PFSK-1 (cell line): ENCODE results near the gene CCSER2.

ENCODE experiments used
- POLR2AphosphoS5 ChIP-seq: IDR thresholded peaks from 2 replicates; pipeline ENCODE4 v1.6.1; 2012; ENCODE audit warnings: low read depth, mild to moderate bottlenecking, control low read depth, low read length, moderate library complexity
- SIN3A ChIP-seq: IDR thresholded peaks from 2 replicates; pipeline ENCODE4 v1.6.1; 2012; ENCODE audit warnings: mild to moderate bottlenecking, low read length, moderate library complexity, borderline replicate concordance; ENCODE audit not compliant: insufficient read depth
- TAF1 ChIP-seq: IDR thresholded peaks from 2 replicates; pipeline ENCODE4 v1.6.1; 2012; ENCODE audit warnings: low read length, control low read depth, borderline replicate concordance; ENCODE audit not compliant: insufficient read depth
- TF ChIP-seq, protein P1 (sequence below), 2 experiments: IDR thresholded peaks; 2 replicates each; pipeline versions ENCODE4 v1.6.1 to v1.8.0; 2011 to 2012; ENCODE audit warnings: low read depth in 2 of 2, low read length in 2 of 2, control low read depth in 1 of 2, inconsistent platforms in 1 of 2, mild to moderate bottlenecking in 1 of 2, moderate library complexity in 1 of 2; ENCODE audit not compliant: insufficient read depth in 1 of 2

DNA sequence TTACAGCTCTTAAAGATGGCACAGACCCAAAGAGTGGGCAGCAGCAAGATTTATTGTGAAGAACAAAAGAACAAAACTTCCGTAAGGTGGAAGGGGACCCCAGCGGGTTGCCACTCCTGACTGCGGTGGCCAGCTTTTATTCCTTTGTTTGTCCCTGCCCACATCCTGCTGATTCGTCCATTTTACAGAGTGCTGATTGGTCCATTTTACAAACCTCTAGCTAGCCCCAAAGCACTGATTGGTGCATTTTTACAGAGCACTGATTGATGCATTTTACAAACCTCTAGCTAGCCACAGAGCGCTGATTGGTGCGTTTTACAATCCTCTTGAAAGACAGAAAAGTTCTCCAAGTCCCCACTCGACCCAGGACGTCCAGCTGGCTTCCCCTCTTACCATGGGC is 16.8 kb upstream of the CCSER2 start:
- TF ChIP-seq POLR2AphosphoS5: no peak
- TF ChIP-seq SIN3A: no peak
- no peak for TF ChIP-seq TAF1
- TF ChIP-seq, protein P1, sequence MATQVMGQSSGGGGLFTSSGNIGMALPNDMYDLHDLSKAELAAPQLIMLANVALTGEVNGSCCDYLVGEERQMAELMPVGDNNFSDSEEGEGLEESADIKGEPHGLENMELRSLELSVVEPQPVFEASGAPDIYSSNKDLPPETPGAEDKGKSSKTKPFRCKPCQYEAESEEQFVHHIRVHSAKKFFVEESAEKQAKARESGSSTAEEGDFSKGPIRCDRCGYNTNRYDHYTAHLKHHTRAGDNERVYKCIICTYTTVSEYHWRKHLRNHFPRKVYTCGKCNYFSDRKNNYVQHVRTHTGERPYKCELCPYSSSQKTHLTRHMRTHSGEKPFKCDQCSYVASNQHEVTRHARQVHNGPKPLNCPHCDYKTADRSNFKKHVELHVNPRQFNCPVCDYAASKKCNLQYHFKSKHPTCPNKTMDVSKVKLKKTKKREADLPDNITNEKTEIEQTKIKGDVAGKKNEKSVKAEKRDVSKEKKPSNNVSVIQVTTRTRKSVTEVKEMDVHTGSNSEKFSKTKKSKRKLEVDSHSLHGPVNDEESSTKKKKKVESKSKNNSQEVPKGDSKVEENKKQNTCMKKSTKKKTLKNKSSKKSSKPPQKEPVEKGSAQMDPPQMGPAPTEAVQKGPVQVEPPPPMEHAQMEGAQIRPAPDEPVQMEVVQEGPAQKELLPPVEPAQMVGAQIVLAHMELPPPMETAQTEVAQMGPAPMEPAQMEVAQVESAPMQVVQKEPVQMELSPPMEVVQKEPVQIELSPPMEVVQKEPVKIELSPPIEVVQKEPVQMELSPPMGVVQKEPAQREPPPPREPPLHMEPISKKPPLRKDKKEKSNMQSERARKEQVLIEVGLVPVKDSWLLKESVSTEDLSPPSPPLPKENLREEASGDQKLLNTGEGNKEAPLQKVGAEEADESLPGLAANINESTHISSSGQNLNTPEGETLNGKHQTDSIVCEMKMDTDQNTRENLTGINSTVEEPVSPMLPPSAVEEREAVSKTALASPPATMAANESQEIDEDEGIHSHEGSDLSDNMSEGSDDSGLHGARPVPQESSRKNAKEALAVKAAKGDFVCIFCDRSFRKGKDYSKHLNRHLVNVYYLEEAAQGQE (IDR thresholded peaks at IDR 0.05; ENCODE audit: insufficient read depth in 1 of 2, low read depth in 2 of 2, low read length in 2 of 2): no peak
